T47D (cell line): Measurements from ENCODE around the gene FBXW2.

Experiments
- DNase-seq, 2 experiments: peaks; one replicate each; pipeline versions ENCODE4 v3.0.0 to v3.0.0-alpha.2; 2011 to 2012; ENCODE audit warnings: low read depth in 1 of 2, low spot score in 1 of 2
- JUND ChIP-seq: IDR thresholded peaks from 2 replicates; pipeline ENCODE4 v1.6.1; 2012; ENCODE audit warnings: low read depth
- in situ Hi-C: cut with HindIII; loops from 2 replicates; pipeline ENCODE4 v1.10.0; 2016; ENCODE audit warnings: low sequenced_read_pairs, low pct_unique_long_range_greater_than_20kb

Gene FBXW2

GRCh38 chr9:120774719-120775118 lies 18.5 kb downstream of the FBXW2 start:
- TF ChIP-seq JUND, result no peak
- peak in 1 of 2 experiments; percentile 36 for DNase-seq
- in situ Hi-C loops, result loop anchor here (25.0 kb wide), 1 partner anchor 163 kb away; the partner anchor contains the start of gene TRAF1

DNA sequence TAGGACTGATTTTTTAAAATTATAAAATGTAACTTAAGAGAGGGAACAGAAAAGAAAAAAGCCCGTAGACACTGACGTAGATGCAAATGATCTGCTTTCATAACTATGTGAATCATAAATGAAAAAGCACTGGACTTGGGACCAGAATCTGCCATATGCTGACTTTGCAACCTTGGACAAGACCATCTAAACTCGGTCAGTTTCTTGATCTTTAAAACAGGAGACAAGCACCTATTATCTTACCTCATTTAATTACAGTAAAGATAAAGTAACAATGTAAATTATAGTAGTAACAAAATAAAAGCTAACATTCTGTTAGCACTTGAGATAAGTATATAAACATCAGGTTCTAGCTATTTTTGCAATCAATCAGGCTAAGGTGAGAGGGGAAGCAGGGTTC lies 20.0 kb downstream of the FBXW2 start:
- in situ Hi-C loops, result loop anchor here (25.0 kb wide), 1 partner anchor 164 kb away; the partner anchor contains the start of gene TRAF1
- no peak for TF ChIP-seq JUND

DNA sequence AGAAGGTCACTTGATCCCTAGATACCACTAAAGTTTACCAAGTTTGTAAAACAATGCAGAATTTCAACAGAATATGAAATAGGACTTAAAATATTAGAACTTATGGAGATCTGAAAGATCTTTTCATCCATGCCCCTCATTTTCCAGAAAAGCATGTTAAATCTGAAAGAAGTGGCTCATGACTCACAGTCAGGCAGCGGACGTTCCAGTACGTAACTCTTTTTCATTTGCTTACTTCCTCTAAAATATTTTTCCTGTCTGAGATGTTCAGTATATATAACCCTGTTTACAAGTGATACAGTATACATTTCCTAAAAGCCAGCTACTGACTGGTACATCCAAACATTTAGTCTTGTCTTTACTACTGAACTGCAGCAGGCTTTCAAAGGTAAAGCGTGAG lies 22.3 kb downstream of the FBXW2 start:
- TF ChIP-seq JUND, result no peak
- in situ Hi-C loops, result loop anchor here (25.0 kb wide), 1 partner anchor 166 kb away; the partner anchor contains the start of gene TRAF1
- no peak for DNase-seq

More for the DNA sequence above, 20.0 kb downstream of the FBXW2 start:
- no peak for DNase-seq

DNA sequence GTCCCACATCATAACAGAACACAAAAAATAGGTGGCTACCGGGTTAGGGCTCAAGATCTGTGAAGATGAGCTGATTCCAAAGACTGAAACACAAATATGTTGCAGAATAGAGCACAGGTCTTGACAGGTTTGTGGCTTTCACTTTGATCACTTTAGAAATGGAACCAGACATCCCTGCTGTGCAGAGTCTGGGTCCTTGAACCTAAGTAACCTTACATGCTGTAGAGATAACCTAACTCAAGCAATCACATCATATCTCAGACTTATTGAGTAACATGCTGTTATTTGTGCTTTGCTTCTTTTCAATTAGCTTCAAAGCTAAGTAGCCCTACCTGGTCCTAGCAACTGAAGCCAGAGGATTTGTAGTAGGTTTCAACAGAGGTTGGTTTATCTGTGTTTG lies 24.3 kb downstream of the FBXW2 start:
- no peak for TF ChIP-seq JUND
- in situ Hi-C loops, result loop anchor here (25.0 kb wide), 1 partner anchor 168 kb away; the partner anchor contains the start of gene TRAF1
- DNase-seq, result no peak

DNA sequence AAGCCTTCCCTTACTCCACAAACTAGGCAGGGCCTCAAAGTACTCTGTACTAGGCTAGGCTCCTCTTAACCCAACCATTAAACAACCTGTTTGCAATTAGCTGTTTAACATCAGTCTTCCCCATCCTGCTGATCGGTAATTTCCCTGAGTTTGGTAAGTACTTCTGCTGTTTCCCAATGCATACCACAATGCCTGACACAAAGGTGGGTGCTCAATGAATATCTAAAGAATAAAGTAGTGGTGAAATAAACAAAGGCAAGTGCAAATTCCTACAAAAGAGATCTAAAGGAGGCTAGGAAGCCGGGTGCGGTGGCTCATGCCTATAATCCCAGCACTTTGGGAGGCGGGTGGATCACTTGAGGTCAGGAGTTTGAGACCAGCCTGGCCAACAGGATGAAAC lies 25.0 kb downstream of the FBXW2 start:
- TF ChIP-seq JUND, result no peak
- in situ Hi-C loops, result loop anchor here (25.0 kb wide), 1 partner anchor 169 kb away; the partner anchor contains the start of gene TRAF1
- DNase-seq, result no peak

- TF ChIP-seq JUND, result no peak
- DNase-seq, result peak; percentile 11 to 51
- in situ Hi-C loops, result loop anchor here (25.0 kb wide), 1 partner anchor 170 kb away; the partner anchor contains the start of gene TRAF1
These were observed 25.8 kb downstream of the FBXW2 start for GRCh38 chr9:120767451-120767850.

GRCh38 chr9:120765910-120766425 lies 27.2 kb downstream of the FBXW2 start:
- DNase-seq, result no peak
- in situ Hi-C loops, result loop anchor here (25.0 kb wide), 1 partner anchor 171 kb away; the partner anchor contains the start of gene TRAF1
- TF ChIP-seq JUND, result no peak

DNA sequence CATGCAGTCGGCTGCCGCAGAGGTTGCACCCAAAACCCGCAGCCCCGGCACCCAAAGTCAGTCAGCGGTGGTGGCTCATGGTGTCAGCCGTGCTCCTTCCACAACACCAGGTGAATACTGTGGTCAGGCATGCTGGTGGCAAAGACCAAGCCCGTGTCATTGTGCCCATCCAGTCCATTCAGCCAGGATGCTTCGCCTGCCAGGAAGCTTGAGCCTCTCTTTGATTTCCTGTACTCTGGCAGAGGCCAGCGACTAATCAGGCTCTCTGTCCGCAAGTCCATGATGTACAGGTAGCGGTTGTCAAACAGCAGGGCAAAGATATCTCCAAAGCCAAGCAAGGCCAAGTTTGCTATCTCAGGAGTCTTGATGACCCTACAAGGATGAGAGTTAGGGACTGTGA lies 28.7 kb downstream of the FBXW2 start:
- TF ChIP-seq JUND, result no peak
- no peak for DNase-seq
- in situ Hi-C loops, result loop anchor here (25.0 kb wide), 1 partner anchor 173 kb away; the partner anchor contains the start of gene TRAF1

GRCh38 chr9:120761006-120761405 lies 32.2 kb downstream of the FBXW2 start:
- in situ Hi-C loops, result loop anchor here (25.0 kb wide), 1 partner anchor 176 kb away; the partner anchor contains the start of gene TRAF1
- DNase-seq, result no peak
- TF ChIP-seq JUND, result no peak

- TF ChIP-seq JUND, result no peak
- in situ Hi-C loops, result loop anchor here (25.0 kb wide), 1 partner anchor 177 kb away; the partner anchor contains the start of gene TRAF1
- no peak for DNase-seq
These were observed 33.3 kb downstream of the FBXW2 start for GRCh38 chr9:120759755-120760400.

DNA sequence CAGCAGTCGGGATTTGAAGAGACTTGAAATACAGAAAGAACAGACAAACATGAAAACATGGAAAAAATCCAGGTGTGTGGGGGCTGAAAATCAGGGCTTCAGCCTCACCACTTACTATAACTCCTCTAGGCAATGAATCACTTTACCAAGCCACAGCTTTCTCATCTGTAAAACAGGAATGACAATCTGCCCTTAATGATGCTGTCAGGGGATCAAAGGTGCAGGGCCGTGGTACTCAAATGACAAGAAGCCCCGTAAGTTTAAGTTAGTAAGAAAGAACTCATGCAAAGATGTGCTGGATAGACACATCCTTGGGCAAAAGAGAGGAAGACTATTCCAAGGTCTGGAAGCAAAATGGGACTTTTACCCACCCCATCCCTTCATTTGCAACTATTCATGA lies 34.7 kb downstream of the FBXW2 start:
- no peak for TF ChIP-seq JUND
- no peak for DNase-seq
- in situ Hi-C loops, result loop anchor here (25.0 kb wide), 1 partner anchor 179 kb away; the partner anchor contains the start of gene TRAF1

DNA sequence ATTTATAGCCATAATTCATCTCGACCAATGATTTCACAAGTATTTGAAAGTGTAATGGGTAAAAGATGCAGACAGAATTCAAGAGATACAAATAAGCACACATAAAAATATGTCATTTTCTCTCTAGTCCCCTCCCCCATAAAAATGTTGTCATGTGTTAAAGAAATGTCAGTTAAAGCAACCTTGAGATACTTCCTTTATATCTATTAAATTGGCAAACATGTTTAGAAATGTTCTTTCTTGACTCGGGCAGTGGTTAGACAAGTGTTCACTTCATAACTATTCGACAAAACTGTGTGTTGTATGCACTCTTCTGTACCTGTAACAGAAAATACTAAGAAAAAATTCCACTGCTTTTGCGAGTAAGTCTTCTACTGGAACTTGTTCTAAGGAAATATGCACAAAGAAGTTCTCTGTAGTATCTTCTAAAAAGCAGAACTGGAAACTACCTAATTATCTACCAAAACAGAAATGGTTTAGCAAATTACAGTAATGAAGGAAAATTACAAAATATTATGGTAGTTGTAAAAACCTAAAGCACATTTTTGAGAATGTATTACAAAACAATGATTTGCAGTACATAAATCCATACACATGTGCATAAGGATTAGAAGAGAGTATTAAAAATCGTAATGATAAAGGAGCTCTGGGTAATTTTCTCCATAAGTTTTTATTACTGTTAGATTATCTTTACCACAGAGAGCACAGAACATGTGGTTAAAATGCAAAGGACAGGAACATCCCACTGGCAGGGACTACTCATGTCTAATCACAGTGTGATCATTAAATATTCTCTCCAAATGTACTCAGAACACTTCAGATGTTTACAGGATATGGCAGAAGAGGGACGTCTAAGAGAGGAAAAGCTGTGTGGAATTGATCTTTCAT lies 35.9 kb downstream of the FBXW2 start:
- in situ Hi-C loops, result loop anchor here (25.0 kb wide), 1 partner anchor 180 kb away; the partner anchor contains the start of gene TRAF1
- no peak for TF ChIP-seq JUND
- DNase-seq, result no peak
